ENCODE measurements around the gene GPR132. TPM values are rescaled to one million over a fixed set of nuclear protein-coding genes. Genes with fewer than 3 reads are reported as not detected.
A peak's percentile ranks its signal among the peaks of the same experiment; 100 is the strongest.
"Not testable (repeated sequence)": the region's sequence is repeated elsewhere in the genome, so short reads cannot be mapped to it uniquely, and the experiment has no call there.

The GPR132 gene
- total RNA-seq, 1 experiment from 2014 or later: not detected

DNA sequence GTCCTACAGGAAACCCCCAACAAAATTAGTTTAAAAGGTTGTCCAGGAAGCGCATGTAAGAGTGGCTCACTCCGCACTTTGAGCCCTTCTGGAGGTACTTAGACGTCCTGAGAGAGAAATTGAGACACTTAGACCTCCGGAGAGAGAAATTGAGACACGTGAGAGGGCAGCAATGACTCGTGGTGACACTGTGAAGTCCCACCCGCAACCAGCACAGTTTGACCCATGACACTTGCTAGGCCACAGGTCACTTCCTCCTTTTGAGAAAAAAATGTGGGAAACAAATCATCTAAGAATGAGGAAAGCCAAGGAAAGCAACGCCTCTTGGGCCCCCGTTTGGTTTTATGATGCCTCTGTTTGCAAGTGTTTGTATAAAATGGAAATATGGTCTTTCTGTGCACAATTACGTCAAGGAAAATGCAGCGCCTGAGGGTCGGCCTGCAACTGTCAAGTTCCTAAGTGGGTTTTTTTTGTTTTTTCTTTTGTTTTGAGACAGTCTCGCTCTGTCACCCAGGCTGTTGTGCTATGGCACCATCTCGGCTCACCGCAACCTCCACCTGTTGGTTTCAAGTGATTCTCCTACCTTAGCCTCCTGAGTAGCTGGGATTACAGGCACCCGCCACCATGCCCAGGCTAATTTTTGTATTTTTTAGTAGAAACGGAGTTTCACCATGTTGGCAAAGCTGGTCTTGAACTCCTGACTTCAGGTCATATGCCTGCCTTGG is 30.8 kb downstream of the GPR132 start:
- no peaks in the 10 kb centered on the region for H3K9me2 ChIP-seq (ENCODE audit: insufficient read depth)
- no peak overlapping the region for H3K4me3 ChIP-seq
- H3K27me3 ChIP-seq (ENCODE audit: insufficient read depth, low read depth): no peaks in the 10 kb centered on the region
- ChIA-PET POLR2A (ENCODE audit: unreplicated experiment) (no interaction called here), CTCF (no interaction called here)
- H3K79me2 ChIP-seq (ENCODE audit: low read depth): no peaks in the 10 kb centered on the region
- no peaks in the 10 kb centered on the region for H3K36me3 ChIP-seq (ENCODE audit: low read depth)
- no peaks in the 10 kb centered on the region for H4K20me1 ChIP-seq (ENCODE audit: insufficient read depth)
- H2AFZ ChIP-seq: no peak overlapping the region
- intact Hi-C loops (cut with micrococcal nuclease; ENCODE audit: unreplicated experiment): no loop called here
- H3K9me3 ChIP-seq (ENCODE audit: insufficient read depth, low read depth): peaks cover 4% of the 10 kb centered on the region
- TF ChIP-seq, protein P1, sequence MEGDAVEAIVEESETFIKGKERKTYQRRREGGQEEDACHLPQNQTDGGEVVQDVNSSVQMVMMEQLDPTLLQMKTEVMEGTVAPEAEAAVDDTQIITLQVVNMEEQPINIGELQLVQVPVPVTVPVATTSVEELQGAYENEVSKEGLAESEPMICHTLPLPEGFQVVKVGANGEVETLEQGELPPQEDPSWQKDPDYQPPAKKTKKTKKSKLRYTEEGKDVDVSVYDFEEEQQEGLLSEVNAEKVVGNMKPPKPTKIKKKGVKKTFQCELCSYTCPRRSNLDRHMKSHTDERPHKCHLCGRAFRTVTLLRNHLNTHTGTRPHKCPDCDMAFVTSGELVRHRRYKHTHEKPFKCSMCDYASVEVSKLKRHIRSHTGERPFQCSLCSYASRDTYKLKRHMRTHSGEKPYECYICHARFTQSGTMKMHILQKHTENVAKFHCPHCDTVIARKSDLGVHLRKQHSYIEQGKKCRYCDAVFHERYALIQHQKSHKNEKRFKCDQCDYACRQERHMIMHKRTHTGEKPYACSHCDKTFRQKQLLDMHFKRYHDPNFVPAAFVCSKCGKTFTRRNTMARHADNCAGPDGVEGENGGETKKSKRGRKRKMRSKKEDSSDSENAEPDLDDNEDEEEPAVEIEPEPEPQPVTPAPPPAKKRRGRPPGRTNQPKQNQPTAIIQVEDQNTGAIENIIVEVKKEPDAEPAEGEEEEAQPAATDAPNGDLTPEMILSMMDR (conservative IDR thresholded peaks at IDR 0.05): no peak
- no peak overlapping the region for H3K27ac ChIP-seq
- H3K4me1 ChIP-seq (replicated peaks; ENCODE audit: insufficient read depth): peaks cover 27% of the 10 kb centered on the region
- DNase-seq: peak in 1 of 2 experiments; percentile 41
- H3K4me2 ChIP-seq: peak overlapping the region; percentile 76
- BruUV-seq (replicated peaks): no TSS peak
- peaks cover 23% of the 10 kb centered on the region for H3F3A ChIP-seq (ENCODE audit: insufficient read depth, low read depth)

- H3K4me2 ChIP-seq: peak overlapping the region; percentile 76
Observed at GRCh38 chr14:105033412-105033900, 31.8 kb downstream of the GPR132 start.

DNA sequence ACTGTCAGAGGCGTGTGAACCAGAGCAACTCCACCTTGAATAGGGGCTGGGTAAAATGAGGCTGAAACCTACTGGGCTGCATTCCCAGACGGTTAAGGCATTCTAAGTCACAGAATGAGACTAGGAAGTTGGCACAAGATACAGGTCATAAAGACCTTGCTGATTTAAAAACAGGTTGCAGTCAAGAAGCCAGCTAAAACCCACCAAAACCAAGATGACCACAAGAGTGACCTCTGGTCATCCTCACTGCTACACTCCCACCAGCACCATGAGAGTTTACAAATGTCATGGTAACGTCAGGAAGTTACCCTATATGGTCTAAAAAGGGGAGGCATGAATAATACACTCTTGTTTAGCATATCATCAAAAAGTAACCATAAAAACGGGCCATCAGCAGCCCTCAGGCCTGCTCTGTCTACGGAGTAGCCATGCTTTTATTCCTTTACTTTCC is 32.8 kb downstream of the GPR132 start:
- not testable (repeated sequence) for H3K9me2 ChIP-seq (ENCODE audit: insufficient read depth); H4K20me1 ChIP-seq (ENCODE audit: insufficient read depth); H3K9me3 ChIP-seq (ENCODE audit: insufficient read depth, low read depth); BruUV-seq (replicated peaks); H3K79me2 ChIP-seq (ENCODE audit: low read depth); H3K27me3 ChIP-seq (ENCODE audit: insufficient read depth, low read depth); H3K36me3 ChIP-seq (ENCODE audit: low read depth)
- CTCF ChIA-PET: interaction anchor here (0.7 kb wide), 1 partner anchor 13 kb away, joined by 3 read pairs; no protein-coding TSS in a partner anchor
- Histone ChIP-seq H3K27ac (peak overlapping the region; percentile 98), H2AFZ (peak overlapping the region; percentile 65; the same call in 1 of the 2 replicates), H3F3A (ENCODE audit: insufficient read depth, low read depth) (peaks cover 23% of the 10 kb centered on the region), H3K4me1 (replicated peaks; ENCODE audit: insufficient read depth) (peaks cover 34% of the 10 kb centered on the region), H3K4me2 (peak overlapping the region; percentile 76), H3K4me3 (peak overlapping the region; percentile 46; the same call in 1 of the 2 replicates)
- POLR2A ChIA-PET (ENCODE audit: unreplicated experiment): interaction anchor here (0.6 kb wide), 2 partner anchors 52 to 922 kb away, joined by 4 to 6 read pairs; no protein-coding TSS in a partner anchor
- intact Hi-C loops (cut with micrococcal nuclease; ENCODE audit: unreplicated experiment): loop anchor here (1.0 to 2.0 kb wide), 2 partner anchors 11 to 60 kb away; partner anchors contain the start of gene CDCA4
- peak; percentile 62 to 95 for DNase-seq

More at GRCh38 chr14:105033412-105033900, 31.8 kb downstream of the GPR132 start:
- H3K27me3 ChIP-seq (ENCODE audit: insufficient read depth, low read depth); H4K20me1 ChIP-seq (ENCODE audit: insufficient read depth); H3K79me2 ChIP-seq (ENCODE audit: low read depth); CTCF ChIA-PET; DNase-seq; BruUV-seq (replicated peaks); H2AFZ ChIP-seq; H3K9me2 ChIP-seq (ENCODE audit: insufficient read depth); H3K9me3 ChIP-seq (ENCODE audit: insufficient read depth, low read depth); H3K36me3 ChIP-seq (ENCODE audit: low read depth): not testable (repeated sequence)
- intact Hi-C loops (cut with micrococcal nuclease; ENCODE audit: unreplicated experiment): loop anchor here (2.0 kb wide), 1 partner anchor 61 kb away; no protein-coding TSS in a partner anchor
- H3K4me3 ChIP-seq: peak overlapping the region; percentile 46; the same call in 1 of the 2 replicates
- peaks cover 27% of the 10 kb centered on the region for H3K4me1 ChIP-seq (replicated peaks; ENCODE audit: insufficient read depth)
- POLR2A ChIA-PET (ENCODE audit: unreplicated experiment): interaction anchor here (0.6 kb wide), 1 partner anchor 18 kb away, joined by 4 read pairs; no protein-coding TSS in a partner anchor
- H3F3A ChIP-seq (ENCODE audit: insufficient read depth, low read depth): peaks cover 23% of the 10 kb centered on the region
- peak overlapping the region; percentile 98 for H3K27ac ChIP-seq

DNA sequence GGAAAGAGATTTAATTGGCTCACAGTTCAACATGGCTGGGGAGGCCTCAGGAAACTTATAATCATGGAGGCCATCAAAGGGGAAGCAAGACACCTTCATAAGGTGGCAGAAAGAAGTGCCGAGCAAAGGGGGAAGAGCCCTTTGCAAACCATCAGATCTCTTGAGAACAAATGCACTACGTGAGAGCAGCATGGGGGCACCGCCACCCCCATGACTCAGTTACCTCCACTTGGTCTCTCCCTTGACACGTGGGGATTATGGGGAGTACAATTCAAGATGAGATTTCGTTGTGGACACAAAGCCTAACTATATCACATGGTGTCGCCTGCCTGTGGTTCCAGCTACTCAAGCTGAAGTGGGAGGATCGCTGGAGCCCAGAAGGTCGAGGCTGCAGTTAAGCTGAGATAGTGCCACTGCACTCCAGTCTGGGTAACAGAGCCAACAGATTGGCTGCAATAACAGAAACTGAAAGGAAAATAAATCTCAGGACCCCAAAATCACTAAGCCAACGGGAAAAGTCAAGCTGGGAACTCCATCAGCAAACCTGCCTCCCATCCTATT is 34.3 kb downstream of the GPR132 start:
- CTCF ChIA-PET: no interaction called here
- Histone ChIP-seq H3K27ac (peak overlapping the region; percentile 98; the same call in 1 of the 2 replicates), H3K4me3 (no peak overlapping the region), H2AFZ (no peak overlapping the region), H3K36me3 (ENCODE audit: low read depth) (no peaks in the 10 kb centered on the region), H3K27me3 (ENCODE audit: insufficient read depth, low read depth) (no peaks in the 10 kb centered on the region), H3K9me2 (ENCODE audit: insufficient read depth) (no peaks in the 10 kb centered on the region), H3K4me2 (no peak overlapping the region), H3F3A (ENCODE audit: insufficient read depth, low read depth) (peaks cover 36% of the 10 kb centered on the region), H3K9me3 (ENCODE audit: insufficient read depth, low read depth) (peaks cover 4% of the 10 kb centered on the region), H4K20me1 (ENCODE audit: insufficient read depth) (no peaks in the 10 kb centered on the region), H3K4me1 (replicated peaks; ENCODE audit: insufficient read depth) (peaks cover 46% of the 10 kb centered on the region), H3K79me2 (ENCODE audit: low read depth) (no peaks in the 10 kb centered on the region)
- no TSS peak for BruUV-seq (replicated peaks)
- TF ChIP-seq, protein P1 (conservative IDR thresholded peaks at IDR 0.05): no peak
- no peak for TF ChIP-seq EZH2 (IDR thresholded peaks at IDR 0.05; ENCODE audit: low read depth)
- no peak for DNase-seq
- intact Hi-C loops (cut with micrococcal nuclease; ENCODE audit: unreplicated experiment): no loop called here
- POLR2A ChIA-PET (ENCODE audit: unreplicated experiment): no interaction called here

Data from PC-9 (cell line).